Erythroblast (primary cell): ENCODE measurements around the gene GATA2.
A peak's percentile ranks its signal among the peaks of the same experiment; 100 is the strongest.

Experiments used
- DNase-seq, 2 experiments: peaks; one replicate each; lab custom pipeline; 2025; lab: John Stamatoyannopoulos, UW
- GATA1 ChIP-seq: IDR thresholded peaks from 2 replicates; pipeline ENCODE4 v1.6.1; 2011; ENCODE audit warnings: low read depth, mild to moderate bottlenecking, control low read depth, low read length, moderate library complexity
- POLR2A ChIP-seq: IDR thresholded peaks from 2 replicates; pipeline ENCODE4 v1.6.1; 2011; ENCODE audit warnings: mild to moderate bottlenecking, low read length

Gene GATA2

GRCh38 chr3:128458746-128459460 is 34.1 kb downstream of the GATA2 start:
- no peak for DNase-seq
- no peak for TF ChIP-seq GATA1
- TF ChIP-seq POLR2A = no peak

GRCh38 chr3:128457937-128458336 is 35.1 kb downstream of the GATA2 start:
- TF ChIP-seq GATA1 (no peak), POLR2A (no peak)
- no peak for DNase-seq

- DNase-seq = peak; percentile 75 to 92
- TF ChIP-seq GATA1 = no peak
- TF ChIP-seq POLR2A = no peak
These were observed 36.0 kb downstream of the GATA2 start for GRCh38 chr3:128456776-128457715.

- peak; percentile 30 to 37 for DNase-seq
- TF ChIP-seq GATA1 (no peak), POLR2A (no peak)
These were observed 36.9 kb downstream of the GATA2 start for GRCh38 chr3:128455786-128456748.

- no peak for DNase-seq
- no peak for TF ChIP-seq POLR2A
- no peak for TF ChIP-seq GATA1
These were observed 37.9 kb downstream of the GATA2 start for GRCh38 chr3:128455116-128455515.

GRCh38 chr3:128454310-128454618 is 38.7 kb downstream of the GATA2 start:
- no peak for DNase-seq
- TF ChIP-seq GATA1 (no peak), POLR2A (no peak)

- no peak for DNase-seq
- no peak for TF ChIP-seq GATA1
- no peak for TF ChIP-seq POLR2A
These were observed 39.3 kb downstream of the GATA2 start for GRCh38 chr3:128453501-128454309.

- TF ChIP-seq POLR2A (no peak), GATA1 (no peak)
- no peak for DNase-seq
These were observed 40.2 kb downstream of the GATA2 start for GRCh38 chr3:128452678-128453275.

- no peak for DNase-seq
- TF ChIP-seq POLR2A (no peak), GATA1 (no peak)
These were observed 40.9 kb downstream of the GATA2 start for GRCh38 chr3:128452120-128452519.

GRCh38 chr3:128449111-128449638 is 43.8 kb downstream of the GATA2 start:
- TF ChIP-seq POLR2A (no peak), GATA1 (no peak)
- DNase-seq = peak in 1 of 2 experiments; percentile 16

- no peak for DNase-seq
- TF ChIP-seq POLR2A = no peak
- no peak for TF ChIP-seq GATA1
These were observed 44.5 kb downstream of the GATA2 start for GRCh38 chr3:128448491-128448890.

GRCh38 chr3:128447561-128448013 is 45.4 kb downstream of the GATA2 start:
- TF ChIP-seq POLR2A (no peak), GATA1 (no peak)
- no peak for DNase-seq
